ENCODE measurements around the gene NSG1.

Gene NSG1

DNA sequence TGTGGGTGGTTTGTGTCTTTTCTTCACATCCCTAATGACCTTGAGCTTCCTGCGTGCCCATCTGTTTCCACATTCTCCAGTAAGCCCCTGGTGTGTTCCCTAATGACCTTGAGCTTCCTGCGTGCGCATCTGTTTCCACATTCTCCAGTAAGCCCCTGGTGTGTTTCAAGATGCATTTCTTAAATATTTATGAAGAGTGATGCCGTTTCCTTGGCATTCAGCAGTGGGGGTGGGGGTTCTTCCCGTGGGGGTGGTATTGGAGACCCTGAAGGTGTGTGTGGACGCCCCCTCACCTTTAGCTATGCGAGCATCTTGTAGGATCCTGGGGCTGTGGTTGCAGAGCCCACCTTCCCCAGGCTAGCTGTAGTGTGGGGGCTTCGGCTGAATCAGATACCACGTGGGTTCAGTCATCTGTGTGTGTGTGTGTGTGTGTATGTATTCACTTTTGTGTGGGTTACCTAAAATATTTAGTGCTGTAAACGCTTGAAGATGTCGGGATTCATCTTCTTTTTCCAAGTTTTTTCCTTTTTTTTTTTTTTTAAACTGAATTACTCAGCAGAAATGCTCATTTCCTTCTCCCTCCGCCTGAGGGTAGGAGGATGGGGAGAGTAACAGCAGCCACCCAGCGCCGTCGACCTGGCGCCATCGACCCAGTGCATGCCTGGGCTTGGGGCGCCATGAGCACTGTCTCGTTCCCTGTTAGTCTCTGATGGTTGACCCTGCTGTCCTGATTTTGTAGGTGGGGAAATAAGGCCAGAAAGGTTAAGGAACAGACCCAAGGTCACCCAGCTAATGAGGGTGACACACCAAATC, 9.9 kb downstream of the NSG1 start:
- DNase-seq = no peak

DNA sequence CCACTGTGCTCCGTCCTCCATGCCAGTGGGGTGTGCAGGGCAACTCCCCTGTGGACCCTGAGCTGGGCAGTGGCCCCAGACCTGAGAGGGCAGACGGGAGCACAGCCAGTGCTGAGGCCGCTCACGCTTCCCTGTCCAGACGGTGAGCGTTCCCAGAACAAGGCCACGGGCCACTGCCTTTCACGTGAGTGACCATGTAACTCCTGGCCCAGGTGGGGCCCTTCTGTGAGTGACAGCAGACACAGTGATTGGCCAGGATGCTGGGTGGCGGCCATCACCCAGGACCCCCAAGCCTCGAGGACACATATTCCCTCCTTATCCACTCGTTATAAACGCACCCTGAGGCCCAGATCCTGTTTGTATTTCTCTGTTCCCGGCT, 10.5 kb downstream of the NSG1 start:
- DNase-seq = no peak

DNA sequence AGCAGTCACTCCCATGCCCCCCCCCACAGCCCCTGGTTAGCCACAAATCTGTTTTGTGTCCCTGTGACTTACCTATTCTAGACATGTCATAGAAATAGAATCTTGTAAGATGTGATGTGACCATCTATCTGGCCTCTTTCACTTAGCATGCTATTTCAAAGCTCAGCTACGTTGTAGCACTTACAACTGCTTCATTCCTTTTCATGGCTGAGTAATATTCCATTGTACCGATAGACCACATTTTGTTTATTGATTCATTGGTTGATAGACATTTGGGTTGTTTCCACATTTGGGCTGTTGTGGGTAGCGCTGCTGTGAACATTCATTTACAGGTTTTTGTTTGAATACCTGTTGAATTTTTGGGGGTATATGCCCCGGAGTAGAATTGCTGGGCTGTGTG, 11.5 kb downstream of the NSG1 start:
- no peak for DNase-seq

DNA sequence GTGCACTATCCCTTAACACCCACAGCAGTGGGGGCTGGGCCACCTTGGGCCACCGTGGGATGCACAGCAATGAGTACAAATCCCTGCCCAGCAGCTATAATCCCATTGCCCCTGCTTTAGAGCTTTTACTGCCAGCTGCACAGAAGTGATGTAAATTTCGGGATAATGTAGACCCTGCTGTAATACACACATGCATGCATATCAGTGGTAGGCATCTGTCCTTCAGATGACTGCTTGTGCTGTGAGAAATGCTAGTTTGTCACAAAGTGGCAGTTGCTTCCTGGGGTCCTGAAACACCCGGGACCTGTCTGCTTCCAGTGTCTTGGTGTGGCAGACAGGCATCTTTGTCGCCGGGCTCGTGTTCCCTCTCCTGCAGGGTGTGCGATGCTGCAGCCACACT, 14.1 kb downstream of the NSG1 start:
- DNase-seq = no peak

DNA sequence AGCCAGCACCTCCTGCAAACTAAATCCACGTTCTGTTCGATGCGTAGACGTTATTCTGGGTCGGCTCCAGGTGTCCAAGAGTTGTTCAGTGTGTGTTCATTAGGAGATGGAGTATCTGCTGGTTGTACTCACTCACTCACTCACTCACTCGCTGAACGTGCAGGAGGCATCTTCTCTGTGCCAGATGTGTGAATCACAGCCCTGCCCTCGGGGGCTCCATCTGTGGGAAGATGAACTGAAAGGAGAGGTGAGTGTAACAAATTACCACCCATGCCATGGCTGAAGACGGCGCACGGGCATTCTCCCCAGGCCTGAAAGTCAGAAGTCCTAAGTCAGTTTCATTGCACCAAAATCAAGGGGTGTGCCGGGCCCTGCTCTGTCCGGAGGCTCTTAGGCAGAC, 16.1 kb downstream of the NSG1 start:
- DNase-seq = no peak

DNA sequence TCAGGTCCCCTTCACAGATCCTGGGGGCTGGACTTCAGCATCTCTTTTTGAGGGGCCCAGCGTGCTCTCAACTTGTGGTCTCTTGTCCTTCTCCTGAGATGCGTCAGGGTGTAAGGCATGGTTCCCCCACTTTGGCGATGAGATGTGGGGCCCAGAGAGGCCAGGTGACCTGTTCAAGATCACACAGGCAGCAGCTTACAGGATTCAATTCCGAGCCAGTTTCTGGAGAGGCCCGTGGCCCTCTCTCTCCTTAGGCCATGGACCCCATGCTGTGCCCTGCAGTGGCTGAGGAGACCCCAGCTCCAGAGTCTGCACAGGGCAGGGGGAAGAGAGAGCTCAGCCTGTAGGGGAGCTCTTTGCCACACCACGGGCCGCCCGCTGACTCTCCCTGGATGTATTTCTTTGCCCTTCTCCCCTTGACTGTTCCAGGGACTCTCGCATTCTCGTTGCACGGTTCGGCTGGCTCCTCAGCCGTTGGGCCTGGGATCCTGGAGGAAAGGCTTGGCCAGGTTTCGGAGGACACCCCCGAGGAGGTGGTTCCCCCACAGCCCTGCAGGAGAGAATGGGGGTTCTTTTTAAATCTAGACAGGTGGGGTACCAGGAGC, 18.6 kb downstream of the NSG1 start:
- no peak for DNase-seq

DNA sequence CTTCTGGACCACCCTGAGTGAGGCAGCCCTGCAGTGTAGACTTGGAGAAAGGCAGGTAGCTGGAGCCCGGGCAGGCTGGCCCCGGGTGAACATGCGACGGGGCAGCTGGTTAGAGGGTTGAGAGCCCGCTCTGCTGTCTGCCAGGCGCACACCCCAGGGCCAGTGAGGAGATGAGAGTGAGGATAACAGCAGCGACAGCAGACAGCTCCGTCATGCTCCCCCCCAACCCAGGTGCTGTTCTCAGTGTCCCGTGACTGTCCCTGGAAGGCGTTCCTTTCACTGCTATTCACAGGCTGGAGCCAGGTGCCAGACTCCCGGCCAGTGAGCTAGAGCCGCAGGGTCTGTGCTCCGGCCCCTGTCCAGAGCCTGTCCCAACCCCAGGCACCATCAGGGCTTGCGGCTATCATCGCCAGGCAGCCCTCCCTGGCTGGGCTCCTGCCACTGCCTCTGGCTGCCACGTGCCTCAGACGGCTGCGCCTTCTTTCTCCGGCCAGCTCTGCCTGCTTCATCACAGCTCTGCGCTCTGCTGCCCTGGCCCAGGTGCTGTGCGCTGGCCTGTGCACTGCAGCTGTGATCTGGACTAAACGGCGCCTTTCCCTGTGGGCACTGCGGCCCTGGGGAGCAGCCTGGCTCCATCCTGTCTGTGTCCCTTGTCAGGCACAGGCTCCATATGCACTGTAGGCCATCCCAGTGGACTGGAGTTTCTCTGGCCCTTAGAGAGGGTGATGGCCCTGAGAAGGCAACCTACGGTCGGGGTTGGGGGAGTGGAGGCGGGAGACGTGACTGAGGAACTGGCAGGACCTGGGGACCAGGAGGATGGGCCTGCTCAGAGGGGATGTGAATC, 19.8 kb downstream of the NSG1 start:
- no peak for DNase-seq

DNA sequence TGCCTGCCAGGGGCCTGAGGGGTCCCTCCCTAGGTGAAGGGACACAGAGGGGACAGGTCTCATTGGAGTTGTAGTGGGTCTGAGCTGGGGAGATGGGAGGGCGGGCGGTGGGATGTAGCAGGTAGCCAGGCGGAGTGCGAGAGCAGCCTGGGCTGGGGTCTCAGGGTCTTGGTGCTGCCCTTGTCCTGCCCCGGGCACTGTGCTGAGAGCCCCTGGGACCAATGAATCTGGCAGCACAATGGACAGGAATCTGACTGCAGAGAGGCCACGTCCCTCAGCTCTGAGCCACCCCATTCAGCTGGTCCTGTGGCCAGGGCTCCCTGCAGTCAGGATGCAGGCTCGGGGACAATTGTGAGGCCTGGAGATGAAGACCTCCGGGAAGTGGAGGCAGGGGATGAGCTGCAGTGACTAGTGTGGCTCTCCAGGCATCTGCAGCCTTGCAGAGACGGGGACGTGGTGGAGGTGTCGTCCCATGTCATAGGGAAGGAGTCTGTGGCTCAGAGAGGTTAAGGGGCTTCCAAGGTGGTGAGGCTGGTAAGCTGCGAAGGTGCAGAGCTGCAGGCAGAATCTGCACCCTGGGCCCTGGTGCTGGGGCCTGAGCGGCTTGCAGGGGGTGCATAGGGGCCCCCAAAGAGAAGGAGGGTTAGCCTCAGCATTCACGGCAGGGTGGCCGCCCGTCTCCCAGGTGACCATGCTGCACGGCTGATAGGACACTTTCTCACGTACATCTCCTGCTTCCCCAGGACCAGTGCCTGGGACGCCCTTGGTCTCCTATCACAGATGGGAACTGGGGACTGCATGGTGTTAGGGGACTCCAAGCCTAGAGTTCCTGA, 20.6 kb downstream of the NSG1 start:
- DNase-seq = no peak

DNA sequence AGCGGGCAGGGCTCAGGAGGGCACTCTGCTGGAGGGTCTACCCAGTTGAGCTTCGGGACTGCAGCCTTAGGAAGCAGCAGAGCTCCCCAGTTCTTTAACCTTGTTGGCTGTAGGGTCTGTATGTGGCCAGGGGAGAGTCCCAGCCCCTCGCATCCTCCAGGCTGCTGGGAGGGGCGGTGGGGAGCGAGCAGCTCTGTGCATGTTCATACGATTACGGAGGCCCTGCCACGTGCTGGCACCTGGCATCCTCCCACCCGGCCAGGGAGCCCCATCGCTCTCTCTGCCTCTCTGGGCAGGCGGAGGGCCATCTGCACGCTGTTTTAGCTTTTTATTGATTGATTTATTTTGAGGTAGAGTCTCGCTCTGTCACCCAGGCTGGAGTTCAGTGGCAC, 21.2 kb downstream of the NSG1 start:
- DNase-seq = no peak

DNA sequence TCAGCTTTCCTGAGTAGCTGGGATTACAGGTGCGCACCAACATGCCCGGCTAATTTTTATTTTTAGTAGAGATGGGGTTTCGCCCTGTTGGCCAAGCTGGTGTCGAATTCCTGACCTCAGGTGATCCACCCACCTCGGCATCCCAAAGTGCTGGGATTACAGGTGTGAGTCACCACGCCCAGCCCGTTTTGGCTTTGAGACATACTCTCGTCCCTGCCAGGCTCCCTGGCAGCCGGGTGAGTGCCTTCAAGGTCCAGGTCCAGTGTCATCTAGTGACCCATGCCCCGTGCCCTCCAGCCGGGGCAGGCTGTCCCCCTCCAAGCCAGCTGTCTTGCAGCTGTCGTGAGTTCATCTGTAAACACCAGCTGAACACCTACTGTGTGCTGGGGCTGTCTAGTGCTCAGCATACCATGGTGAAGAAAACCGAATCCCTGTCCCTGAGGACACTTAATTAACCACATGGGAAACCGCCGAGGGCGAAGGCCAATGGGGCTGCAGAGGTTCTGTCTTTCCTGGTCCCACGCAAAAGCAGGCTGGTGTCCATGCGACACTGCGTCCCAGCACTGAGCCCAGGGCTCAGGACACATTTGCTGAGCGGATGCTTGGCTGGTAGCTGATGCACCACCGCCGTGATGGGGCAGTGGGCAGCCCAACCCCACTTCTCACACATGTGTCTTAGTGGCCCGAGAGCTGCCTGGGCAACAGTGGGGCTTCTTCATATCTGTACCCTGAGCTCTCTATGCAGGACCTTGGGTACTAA, 21.9 kb downstream of the NSG1 start:
- DNase-seq = no peak

DNA sequence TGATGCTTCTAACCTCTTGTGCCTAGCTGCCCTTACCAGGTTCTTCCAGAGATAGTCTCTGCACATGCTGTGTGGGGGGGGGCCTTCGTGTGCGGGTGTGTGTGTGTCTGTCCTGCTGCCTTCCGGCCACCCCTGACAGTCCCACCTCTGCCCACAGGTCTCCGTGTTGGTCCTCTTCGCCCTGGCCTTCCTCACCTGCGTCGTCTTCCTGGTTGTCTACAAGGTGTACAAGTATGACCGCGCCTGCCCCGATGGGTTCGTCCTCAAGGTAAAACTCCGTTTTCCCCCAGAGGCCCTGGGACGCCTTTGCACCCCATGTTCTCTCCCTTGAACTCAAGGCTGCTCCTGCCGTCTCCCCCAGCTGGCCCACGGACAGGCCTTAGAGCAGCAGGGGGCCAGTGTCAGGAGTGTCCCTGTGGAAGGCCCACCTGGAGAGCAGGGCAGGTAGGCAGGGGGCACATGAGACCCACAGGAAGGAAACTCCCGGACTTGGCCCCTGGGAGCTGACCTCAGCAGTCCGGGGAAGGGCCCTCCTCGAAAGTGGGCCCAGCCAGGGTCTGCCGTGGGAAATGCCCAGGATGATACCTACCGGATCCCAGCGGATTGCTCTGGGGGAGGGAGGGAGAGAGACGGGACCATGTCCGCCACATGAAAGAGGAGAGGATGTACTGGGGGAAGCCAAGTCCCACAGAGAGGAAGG, 22.7 kb downstream of the NSG1 start:
- DNase-seq = no peak

DNA sequence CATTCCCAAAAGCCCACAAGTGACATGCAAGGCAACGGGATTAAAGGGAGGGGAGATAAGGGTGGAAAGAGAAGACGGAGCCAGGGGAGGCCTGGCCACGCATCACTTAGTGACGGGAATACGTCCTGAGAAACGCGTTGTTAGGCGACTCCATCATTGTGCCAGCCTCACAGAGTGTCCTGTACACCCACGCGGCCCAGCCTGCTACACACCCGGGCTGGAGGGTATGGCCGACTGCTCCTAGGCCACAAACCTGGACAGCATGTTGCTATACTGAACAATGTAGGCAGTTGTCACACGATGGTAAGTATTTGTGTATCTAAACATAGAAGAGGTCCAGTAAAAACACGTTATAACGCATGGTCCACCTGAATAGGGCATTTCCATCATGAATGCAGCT, 23.4 kb downstream of the NSG1 start:
- no peak for DNase-seq

DNA sequence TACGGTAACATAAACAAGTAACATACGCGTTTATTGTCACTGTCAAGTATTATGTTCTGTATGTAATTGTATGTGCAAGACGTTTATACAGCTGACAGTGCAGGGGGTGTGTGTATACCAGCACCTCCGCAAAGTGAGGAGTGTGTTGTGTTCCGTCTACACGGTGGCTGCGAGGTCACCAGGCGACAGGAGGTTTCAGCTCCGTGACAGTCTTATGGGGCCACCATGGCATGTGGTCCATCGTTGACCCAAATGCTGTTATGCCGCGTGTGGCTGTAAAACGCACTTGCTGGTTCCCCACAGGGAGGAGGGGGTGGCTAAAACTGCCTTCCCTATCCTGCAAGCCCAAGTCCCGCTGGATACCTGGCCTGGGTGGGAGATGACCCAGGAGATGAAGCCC, 25.0 kb downstream of the NSG1 start:
- no peak for DNase-seq

DNA sequence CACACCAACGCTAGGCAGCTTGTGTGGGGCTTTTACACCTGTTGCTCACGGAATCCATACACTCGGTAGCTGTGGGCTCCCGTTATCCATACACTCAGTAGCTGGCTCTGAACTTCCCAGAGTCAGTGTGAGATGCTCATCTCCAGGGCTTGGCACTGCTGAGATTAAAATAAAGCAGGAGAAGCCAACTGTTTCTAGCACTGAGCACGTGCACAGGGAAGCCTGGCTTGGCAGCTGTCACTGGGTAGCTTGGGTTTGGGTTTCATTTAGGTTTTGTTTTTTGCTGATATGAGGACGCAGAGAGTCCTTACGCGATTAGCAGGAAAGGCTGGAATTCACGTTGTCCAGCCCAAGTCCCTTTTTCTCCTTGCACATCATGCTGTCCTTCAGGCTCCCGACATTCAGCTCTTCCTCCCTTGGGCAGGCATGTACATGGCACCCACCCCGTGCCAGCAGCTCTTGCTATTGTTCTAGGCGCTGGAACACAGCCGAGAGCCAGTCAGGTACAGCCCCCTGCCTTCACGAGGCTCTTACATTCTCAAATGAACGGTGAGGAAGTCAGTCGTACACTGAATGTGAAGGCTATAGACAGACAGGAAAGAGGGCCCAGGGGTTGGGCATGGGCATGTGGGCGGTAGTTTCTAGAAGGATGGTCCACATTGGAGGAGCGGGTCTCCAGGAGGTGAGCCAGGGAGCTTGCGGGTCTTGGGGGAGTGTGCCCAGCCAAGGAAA, 25.9 kb downstream of the NSG1 start:
- DNase-seq = no peak

DNA sequence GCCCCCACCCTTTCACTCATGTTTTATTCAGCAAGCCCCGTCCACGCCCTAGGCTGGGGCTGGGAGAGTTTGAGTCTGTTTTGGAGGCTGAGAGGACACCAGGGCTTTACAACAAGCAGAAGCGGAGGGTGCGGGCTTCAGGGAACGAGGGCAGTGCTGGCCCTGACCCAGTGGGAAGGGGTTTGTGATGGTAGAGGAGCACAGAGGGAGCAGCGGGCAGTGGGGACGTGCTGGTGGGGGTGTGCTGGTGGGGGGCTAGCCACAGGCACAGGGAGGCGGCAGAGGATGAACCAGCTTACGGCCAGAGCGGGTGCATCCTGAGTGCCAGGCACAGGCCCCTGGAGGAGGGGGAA, 26.4 kb downstream of the NSG1 start:
- no peak for DNase-seq

DNA sequence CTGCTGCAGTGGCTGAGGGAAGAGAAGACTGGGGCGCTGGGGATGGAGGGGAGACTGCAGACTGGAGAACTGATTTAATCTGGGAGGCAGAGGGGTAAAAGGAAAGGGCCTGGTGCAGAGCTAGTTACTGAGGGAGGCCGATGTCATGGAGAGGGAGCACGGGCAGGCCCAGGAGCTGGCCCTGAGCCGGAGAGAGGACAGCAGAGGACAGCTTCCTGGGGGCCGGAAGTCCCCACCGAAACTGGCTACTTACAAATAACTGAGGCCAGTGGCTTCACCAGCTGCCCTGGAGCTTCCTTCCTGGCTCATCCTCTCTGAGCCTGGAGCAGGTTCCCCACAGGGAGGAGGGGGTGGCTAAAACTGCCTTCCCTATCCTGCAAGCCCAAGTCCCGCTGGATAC, 26.9 kb downstream of the NSG1 start:
- DNase-seq = no peak

DNA sequence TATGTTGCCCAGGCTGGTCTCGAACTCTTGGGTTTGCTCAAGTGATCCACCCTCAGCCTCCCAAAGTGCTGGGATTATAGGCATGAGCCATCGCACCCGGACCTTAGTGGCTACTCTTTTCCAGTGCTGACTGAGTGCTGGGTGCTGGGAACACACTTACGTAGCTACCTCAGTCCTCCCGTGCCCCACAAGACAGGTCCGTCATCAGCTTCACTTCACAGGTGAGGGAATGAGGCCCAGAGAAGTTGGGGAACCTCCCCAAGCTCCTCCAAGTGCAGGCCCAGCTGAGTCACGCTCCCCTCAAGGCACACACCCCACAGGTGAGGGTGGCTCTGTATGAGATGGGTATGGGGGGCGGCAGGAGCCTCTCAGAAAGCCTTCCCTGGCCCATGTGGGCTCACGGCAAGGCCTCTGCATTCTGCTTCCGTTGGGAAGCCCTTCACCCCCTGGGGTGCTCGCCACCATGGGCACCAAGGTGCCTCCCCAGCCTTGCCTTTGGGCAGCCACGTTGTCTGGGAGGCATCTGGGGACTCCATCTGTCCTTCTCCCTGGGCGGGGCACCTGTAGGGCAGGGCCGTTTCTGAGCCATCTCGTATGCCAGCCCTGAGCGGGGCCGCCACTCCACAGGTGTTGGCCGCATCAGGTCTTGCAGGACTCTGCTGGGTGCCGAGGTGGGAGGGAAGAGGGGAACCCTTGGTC, 28.4 kb downstream of the NSG1 start:
- DNase-seq = no peak

DNA sequence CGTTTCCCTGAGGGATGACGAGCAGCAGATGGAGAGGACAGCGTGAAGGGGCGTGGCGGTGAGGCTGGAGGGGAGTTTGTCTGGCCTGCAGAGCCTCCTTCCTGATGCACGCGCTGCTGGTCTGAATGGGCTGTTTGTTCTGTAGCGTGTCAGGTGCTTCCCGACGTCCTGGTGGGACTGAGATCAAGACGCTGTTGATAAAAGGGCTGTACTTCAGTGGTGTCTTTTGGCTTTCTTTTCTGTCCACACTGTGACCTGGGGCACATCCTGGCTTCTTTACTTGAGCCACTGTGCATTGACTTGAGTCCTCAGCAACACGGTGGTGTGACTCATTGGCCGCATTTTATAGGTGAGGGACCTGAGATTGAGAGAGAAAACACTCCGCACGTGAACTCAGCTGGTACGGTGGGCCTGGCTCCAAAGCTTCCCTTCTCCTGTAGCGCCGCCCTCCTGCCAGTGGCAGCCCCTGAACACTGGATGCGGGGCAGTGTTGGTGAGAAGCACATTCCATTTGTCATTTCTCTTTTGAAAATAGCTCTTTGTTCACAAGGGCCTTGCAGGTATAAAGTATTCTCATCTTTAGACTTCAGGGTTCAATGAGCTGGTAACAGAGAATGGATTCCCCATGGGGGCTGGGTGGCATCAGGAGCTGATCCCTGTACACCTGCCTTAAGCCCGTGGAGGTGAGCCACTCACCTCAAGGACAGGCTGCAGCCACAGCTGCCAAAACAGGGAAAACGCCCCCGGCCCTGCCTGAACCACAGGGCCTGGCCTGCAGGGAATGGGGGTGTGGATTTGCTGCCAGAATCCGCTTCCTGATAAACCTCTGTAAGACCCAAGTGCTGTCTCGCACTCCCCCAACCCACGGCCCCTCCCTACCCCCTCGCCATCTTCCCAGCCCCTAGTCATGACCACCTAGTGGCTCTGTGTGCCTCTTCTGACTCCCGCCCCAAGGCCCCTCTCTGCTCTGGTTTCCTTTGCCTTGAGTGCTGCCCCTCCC, 29.2 kb downstream of the NSG1 start:
- DNase-seq = no peak

DNA sequence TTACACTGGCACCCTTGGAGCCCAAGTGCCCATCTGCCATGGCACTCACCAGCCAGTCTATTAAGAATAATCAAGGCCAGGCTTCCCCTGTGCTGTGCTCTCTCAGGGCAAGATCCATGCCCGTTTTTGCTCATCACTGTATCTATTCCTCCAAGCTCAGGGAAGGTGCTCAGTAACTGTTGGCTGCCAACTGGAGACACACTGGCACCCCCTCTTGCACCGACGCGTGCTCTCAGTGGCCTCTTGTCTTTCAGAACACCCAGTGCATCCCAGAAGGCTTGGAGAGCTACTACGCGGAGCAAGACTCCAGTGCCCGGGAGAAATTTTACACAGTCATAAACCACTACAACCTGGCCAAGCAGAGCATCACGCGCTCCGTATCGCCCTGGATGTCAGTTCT, 30.1 kb downstream of the NSG1 start:
- DNase-seq = no peak

All from activated CD4-positive, CD25-positive, alpha-beta regulatory T cell (primary cell).